Left ventricle myocardium inferior (tissue), 1 donor: ENCODE measurements around the gene TJP3. TPM values are rescaled to one million over a fixed set of nuclear protein-coding genes. Genes with fewer than 3 reads are reported as not detected.

Experiments
- DNase-seq: peaks from one replicate; pipeline ENCODE4 v3.0.0-alpha.2; 2020
- H3K27ac ChIP-seq: fragments of 200-600 bp; replicated peaks from 2 replicates; pipeline ENCODE4 v1.8.0; 2021
- H3K27me3 ChIP-seq: fragments of 200-600 bp; 2 replicates; pipeline ENCODE4 v1.8.0; 2021; ENCODE audit warnings: low read depth
- H3K36me3 ChIP-seq: fragments of 200-600 bp; 2 replicates; pipeline ENCODE4 v1.8.0; 2021
- H3K4me1 ChIP-seq: fragments of 200-600 bp; 2 replicates; pipeline ENCODE4 v1.8.0; 2021
- H3K4me3 ChIP-seq: fragments of 200-600 bp; 2 replicates; pipeline ENCODE4 v1.8.0; 2021; ENCODE audit warnings: mild to moderate bottlenecking, moderate library complexity
- H3K9me3 ChIP-seq: fragments of 200-600 bp; replicated peaks from 2 replicates; pipeline ENCODE4 v1.8.0; 2021
- CTCF ChIP-seq: fragments of 200-600 bp; IDR thresholded peaks from 2 replicates; pipeline ENCODE4 v1.8.0; 2021; ENCODE audit warnings: antibody characterized with exemption, mild to moderate bottlenecking, borderline replicate concordance
- intact Hi-C: fragments of 100-400 bp; cut with micrococcal nuclease; formaldehyde crosslinking; loops from one replicate; pipeline ENCODE4 v1.11.0; 2022
- total RNA-seq: library from RNA; stranded (reverse); fragmentation: NEBNext Ultra II Directional; extraction: Animal tissue kit (Norgen Biotek cat#: 25700); gene quantifications from one replicate; pipeline ENCODE4 v1.2.1, GENCODE V29; 2021
- donor health status: DM: no; HTN: yes; CAD: no; lungs with severe emphysema.

TJP3 gene
- total RNA-seq, 1 donor from 2014 or later, result not detected

- TF ChIP-seq CTCF, result no peak
- intact Hi-C loops, result loop anchor here (5.0 kb wide), 1 partner anchor 35 kb away; the partner anchor contains the start of gene PIP5K1C
- Histone ChIP-seq H3K27me3 (no peaks in the 10 kb centered on the region), H3K4me3 (no peak overlapping the region), H3K27ac (peak overlapping the region; percentile 99), H3K9me3 (no peaks in the 10 kb centered on the region), H3K4me1 (peaks cover 68% of the 10 kb centered on the region), H3K36me3 (peaks cover 39% of the 10 kb centered on the region)
- no peak for DNase-seq
Measured at GRCh38 chr19:3667037-3667638, 41.0 kb upstream of the TJP3 start.

- no peaks in the 10 kb centered on the region for H3K9me3 ChIP-seq
- no peak for TF ChIP-seq CTCF
- intact Hi-C loops, result loop anchor here (5.0 kb wide), 1 partner anchor 35 kb away; the partner anchor contains the start of gene PIP5K1C
- peaks cover 74% of the 10 kb centered on the region for H3K4me1 ChIP-seq
- DNase-seq, result no peak
- no peaks in the 10 kb centered on the region for H3K27me3 ChIP-seq
- no peak overlapping the region for H3K4me3 ChIP-seq
- H3K27ac ChIP-seq, result peak overlapping the region; percentile 99
- H3K36me3 ChIP-seq, result peaks cover 36% of the 10 kb centered on the region
Measured at GRCh38 chr19:3667766-3668165, 40.4 kb upstream of the TJP3 start.

- Histone ChIP-seq H3K9me3 (no peaks in the 10 kb centered on the region), H3K27me3 (no peaks in the 10 kb centered on the region), H3K27ac (peak overlapping the region; percentile 99), H3K4me1 (peaks cover 82% of the 10 kb centered on the region), H3K4me3 (peak overlapping the region; percentile 61), H3K36me3 (peaks cover 29% of the 10 kb centered on the region)
- TF ChIP-seq CTCF, result no peak
- intact Hi-C loops, result loop anchor here (5.0 kb wide), 1 partner anchor 34 kb away; the partner anchor contains the start of gene PIP5K1C
- no peak for DNase-seq
Measured at GRCh38 chr19:3668331-3669081, 39.7 kb upstream of the TJP3 start.

GRCh38 chr19:3669082-3669946 is 38.9 kb upstream of the TJP3 start:
- no peak for DNase-seq
- Histone ChIP-seq H3K9me3 (peaks cover 6% of the 10 kb centered on the region), H3K27me3 (no peaks in the 10 kb centered on the region), H3K4me1 (peaks cover 83% of the 10 kb centered on the region), H3K36me3 (peaks cover 20% of the 10 kb centered on the region), H3K4me3 (peak overlapping the region; percentile 61), H3K27ac (peak overlapping the region; percentile 99)
- TF ChIP-seq CTCF, result no peak
- intact Hi-C loops, result loop anchor here (5.0 kb wide), 1 partner anchor 33 kb away; the partner anchor contains the start of gene PIP5K1C
